Measurements from ENCODE around the gene MAP3K1.

MAP3K1 gene

DNA sequence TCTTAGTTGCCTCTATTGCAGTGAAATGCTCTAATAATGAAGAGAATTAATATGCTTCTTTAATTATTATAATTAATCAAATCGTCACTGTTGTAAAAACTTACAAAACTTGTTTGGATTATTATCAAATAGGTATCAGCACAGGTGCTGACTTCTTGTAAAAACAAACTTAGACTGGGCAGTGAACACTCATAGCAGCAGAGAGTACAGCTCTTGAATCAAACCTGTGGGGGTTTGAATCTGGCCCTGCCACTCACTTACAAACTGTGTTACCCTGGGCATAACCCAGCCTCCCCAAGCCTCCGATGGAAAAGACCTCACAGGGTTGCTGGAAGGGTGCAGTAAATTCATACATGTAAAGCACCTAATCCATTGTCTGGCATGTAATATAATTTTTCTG lies 35.1 kb downstream of the MAP3K1 start:
- no peaks in the 10 kb centered on the region for H3K27me3 Mint-ChIP-seq
- H3K27ac Mint-ChIP-seq = no peak overlapping the region
- no peak overlapping the region for H3K4me3 Mint-ChIP-seq
- H3K4me1 Mint-ChIP-seq (ENCODE audit: low read depth) = peaks cover 88% of the 10 kb centered on the region
- H3K36me3 Mint-ChIP-seq = peaks cover 4% of the 10 kb centered on the region
- H3K9me3 Mint-ChIP-seq (ENCODE audit: low read depth) = no peaks in the 10 kb centered on the region

DNA sequence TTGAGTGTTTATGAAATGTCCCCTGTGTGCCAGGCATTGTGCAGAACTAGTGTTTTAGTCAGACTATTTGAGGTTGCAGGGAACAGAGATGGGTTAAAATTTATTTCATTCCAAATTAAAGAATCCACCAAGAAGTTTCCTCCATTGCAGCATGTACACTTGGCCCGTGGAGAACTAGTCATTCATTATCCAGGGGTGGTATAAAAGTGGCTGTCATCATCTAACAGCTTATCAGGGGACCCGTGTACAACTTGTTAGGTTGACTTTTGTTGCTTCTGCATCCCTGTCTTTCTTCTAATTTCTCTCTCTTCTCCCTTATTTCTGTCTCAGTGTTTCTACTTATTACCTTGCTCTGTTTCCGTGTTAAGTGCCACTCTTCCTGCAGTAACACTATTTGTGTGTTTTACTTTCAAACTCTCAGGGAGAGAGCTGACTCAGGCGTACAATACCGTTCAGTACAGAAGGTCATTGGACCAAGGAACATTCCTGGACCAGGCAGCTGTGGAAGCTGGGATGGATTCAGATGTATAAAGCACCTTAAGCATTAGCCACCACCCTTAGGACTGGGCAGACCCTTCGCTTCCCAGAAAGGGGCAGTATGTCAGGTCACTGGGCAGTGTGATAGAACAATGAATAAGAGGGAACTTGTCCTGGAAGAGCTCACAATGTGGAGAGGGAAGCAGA lies 36.1 kb downstream of the MAP3K1 start:
- peaks cover 86% of the 10 kb centered on the region for H3K4me1 Mint-ChIP-seq (ENCODE audit: low read depth)
- H3K27ac Mint-ChIP-seq = peak overlapping the region; percentile 62
- peaks cover 4% of the 10 kb centered on the region for H3K36me3 Mint-ChIP-seq
- H3K9me3 Mint-ChIP-seq (ENCODE audit: low read depth) = no peaks in the 10 kb centered on the region
- H3K4me3 Mint-ChIP-seq = peak overlapping the region; percentile 18
- H3K27me3 Mint-ChIP-seq = no peaks in the 10 kb centered on the region

DNA sequence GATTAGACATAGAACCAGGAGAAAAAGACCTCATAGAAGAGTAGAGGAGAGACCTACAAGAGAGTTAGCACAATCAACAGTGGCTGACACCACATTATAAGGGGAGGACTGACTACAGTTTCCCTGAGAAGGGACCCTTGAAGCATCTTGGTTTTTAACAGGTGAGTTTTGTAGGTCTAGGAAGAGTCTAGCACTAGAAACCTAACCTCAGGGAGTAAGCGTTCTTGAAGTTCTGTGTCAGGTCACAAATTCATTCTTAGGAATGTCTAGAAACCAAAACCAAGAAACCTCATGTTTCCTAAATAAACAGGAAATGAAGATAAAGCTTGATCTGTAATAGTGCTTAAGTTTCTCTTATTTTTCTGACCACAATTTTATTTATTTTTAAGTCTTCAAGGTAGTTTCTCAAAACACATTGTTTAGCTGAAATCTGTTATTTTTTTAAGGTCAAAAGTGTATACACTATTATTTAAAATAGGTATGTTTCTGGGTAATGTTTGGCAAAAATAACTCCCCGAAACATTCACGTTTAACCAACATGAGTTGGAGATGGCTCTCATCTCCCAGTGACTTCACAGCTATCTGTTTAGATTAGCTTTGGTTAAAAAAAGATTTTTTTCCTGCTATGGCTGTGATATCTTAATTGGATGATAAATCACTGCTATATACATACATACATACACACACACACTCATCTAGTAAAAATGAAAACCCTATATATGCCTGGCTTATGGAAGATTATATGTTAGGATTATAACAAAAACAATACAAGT lies 37.1 kb downstream of the MAP3K1 start:
- Mint-ChIP-seq H3K4me3 (peak overlapping the region; percentile 7), H3K4me1 (ENCODE audit: low read depth) (peaks cover 82% of the 10 kb centered on the region), H3K9me3 (ENCODE audit: low read depth) (no peaks in the 10 kb centered on the region), H3K27ac (peak overlapping the region; percentile 43), H3K36me3 (peaks cover 4% of the 10 kb centered on the region), H3K27me3 (no peaks in the 10 kb centered on the region)

DNA sequence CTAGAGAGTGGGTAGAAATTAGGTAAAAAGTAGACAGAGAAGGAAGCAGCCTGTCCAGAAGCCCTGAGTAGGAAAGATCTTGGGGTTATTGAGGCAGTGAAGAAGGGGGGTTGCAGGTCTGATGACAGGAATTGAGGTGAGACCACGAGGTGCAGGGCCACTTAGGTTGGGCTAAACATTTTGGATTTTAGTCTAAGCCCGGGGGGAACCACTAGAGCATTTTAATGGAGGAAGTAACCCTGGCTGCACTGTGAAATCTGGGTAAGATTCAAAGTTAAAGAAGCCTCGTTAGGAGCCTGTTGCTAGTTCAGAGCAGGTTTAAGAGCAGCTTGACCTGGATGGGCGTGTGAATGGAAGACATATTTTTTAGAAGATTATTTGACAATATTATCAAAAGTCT lies 38.3 kb downstream of the MAP3K1 start:
- Mint-ChIP-seq H3K4me1 (ENCODE audit: low read depth) (peaks cover 72% of the 10 kb centered on the region), H3K27ac (peak overlapping the region; percentile 35), H3K27me3 (no peaks in the 10 kb centered on the region), H3K36me3 (peaks cover 2% of the 10 kb centered on the region), H3K9me3 (ENCODE audit: low read depth) (no peaks in the 10 kb centered on the region), H3K4me3 (peak overlapping the region; percentile 65)

DNA sequence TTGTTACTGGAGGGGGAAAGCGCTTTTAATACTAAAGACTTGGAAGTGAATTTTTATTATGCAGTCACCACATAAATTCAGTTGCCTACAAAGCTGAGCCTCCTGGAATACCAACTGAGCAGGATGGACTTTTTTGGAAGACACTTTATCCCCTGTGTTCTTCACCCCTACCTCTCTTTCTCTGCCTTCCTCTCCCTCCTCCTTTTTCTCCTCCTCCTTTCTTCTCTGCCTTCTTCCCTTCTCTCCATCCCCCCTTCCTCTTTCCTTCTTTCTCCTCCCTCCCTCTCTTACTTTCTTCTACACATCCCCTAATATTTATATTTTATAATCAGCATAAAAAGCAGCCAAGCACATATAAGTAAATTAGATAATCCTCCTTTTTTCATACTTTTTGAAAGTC lies 39.6 kb downstream of the MAP3K1 start:
- Mint-ChIP-seq H3K27ac (peak overlapping the region; percentile 25), H3K27me3 (no peaks in the 10 kb centered on the region), H3K4me3 (no peak overlapping the region), H3K9me3 (ENCODE audit: low read depth) (no peaks in the 10 kb centered on the region), H3K36me3 (peaks cover 2% of the 10 kb centered on the region), H3K4me1 (ENCODE audit: low read depth) (peaks cover 60% of the 10 kb centered on the region)

DNA sequence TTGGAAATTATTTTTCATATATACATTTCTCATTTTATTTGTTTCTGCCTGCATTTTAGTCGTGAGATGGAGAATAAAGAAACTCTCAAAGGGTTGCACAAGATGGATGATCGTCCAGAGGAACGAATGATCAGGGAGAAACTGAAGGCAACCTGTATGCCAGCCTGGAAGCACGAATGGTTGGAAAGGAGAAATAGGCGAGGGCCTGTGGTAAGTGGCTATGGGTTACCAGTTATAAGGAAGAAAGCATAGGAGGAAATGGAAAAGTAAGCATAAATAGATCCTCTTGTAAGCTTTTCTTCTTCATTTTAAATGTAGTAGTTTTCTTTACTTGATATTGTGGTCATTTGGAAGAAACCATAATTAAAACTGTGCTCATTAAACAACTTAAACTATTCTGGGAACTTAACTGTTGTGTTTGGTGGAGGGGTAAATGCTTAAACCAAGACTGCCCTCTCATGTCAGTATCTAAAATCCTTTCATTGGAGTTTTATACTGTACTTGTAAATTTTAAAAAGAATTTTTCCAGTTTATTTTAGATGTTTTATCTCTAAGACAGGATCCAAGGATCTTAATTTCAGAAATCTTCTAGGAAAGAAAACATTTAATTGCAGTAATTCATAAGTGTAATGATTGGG lies 41.3 kb downstream of the MAP3K1 start:
- H3K4me3 Mint-ChIP-seq = no peak overlapping the region
- peaks cover 48% of the 10 kb centered on the region for H3K4me1 Mint-ChIP-seq (ENCODE audit: low read depth)
- peak overlapping the region; percentile 29 for H3K27ac Mint-ChIP-seq
- H3K36me3 Mint-ChIP-seq = peaks cover 6% of the 10 kb centered on the region
- no peaks in the 10 kb centered on the region for H3K27me3 Mint-ChIP-seq
- H3K9me3 Mint-ChIP-seq (ENCODE audit: low read depth) = no peaks in the 10 kb centered on the region

DNA sequence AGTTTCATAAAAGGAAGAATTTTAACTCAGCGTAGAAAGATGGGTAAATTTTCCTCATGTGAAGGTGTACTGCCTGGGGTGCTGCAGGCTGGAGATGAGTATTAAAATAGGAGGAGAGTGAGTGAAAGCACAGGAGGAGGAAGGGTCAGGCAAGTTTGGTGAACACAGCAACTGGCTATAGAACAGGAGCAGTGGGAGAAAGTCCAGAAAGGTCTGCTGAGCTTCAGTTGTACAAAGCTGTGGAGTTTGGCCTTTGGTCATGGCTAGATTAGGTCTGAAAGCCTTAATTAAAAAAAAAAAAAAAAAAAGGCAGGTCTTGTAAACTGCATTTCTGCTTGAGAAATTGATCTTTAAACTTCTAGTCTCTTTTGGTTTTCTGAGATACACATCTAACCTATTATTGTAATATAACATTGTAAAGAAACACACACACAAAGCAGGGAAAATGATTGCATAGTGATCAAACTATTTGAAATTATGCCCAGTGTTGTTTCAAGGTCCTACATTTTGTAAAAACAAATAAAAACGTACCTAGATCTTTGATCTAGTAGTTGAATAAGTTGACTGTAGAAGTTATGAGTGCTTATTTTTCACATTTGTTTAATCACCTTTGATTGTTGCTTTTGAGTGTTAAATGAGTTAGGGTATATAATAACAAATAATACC lies 43.6 kb downstream of the MAP3K1 start:
- Mint-ChIP-seq H3K36me3 (peaks cover 5% of the 10 kb centered on the region), H3K4me1 (ENCODE audit: low read depth) (peaks cover 33% of the 10 kb centered on the region), H3K9me3 (ENCODE audit: low read depth) (no peaks in the 10 kb centered on the region), H3K4me3 (no peak overlapping the region), H3K27me3 (no peaks in the 10 kb centered on the region), H3K27ac (no peak overlapping the region)

DNA sequence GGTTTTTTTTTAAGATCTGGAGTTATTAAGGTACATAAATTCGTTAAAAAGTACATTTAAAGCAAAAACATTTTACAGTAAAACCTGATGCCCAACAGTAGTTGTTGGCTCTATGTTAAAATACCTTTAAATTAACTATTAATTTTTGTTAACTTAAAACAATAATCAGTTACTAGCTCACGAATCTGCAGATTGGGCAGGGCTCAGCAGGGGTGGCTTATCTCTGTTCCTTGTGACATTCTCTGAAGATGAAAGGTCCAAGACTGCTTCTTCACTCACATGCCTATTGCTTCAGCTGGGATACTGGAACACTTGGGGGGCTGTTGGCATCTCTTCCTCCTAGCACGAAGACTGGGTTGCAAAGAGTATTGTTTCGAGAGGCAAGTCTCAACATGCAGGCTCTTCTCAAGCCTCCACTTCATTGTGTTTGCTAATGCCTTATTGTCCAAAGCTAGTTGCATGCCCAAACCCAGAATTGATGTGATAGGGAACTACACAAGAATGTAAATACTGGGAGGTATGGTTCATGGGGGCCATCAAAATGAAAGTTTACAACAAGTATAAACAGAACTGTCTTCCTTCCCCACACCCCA lies 46.6 kb downstream of the MAP3K1 start:
- Mint-ChIP-seq H3K27ac (no peak overlapping the region), H3K27me3 (no peaks in the 10 kb centered on the region), H3K4me3 (no peak overlapping the region), H3K36me3 (peaks cover 5% of the 10 kb centered on the region), H3K4me1 (ENCODE audit: low read depth) (peaks cover 12% of the 10 kb centered on the region), H3K9me3 (ENCODE audit: low read depth) (no peaks in the 10 kb centered on the region)

DNA sequence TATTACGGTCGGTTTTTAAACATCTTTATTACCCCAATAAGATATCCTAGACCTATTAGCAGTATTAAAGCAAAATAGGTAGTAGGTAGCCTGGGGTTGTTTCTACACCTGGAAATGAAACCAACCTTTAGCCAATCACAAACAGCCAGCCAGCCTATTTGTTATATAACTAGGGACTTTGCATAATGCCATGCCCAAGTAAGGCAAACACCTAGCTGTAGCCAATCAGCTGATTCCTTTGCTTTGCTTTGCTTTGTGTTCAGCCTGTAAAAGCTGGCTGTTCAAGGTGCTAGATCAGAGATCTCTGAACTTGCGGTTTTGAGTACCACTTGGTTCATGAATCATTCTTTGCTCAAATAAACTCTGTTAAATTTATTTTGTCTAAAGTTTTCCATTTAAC lies 47.6 kb downstream of the MAP3K1 start:
- Mint-ChIP-seq H3K4me1 (ENCODE audit: low read depth) (peaks cover 12% of the 10 kb centered on the region), H3K27ac (no peak overlapping the region), H3K4me3 (no peak overlapping the region), H3K36me3 (peaks cover 5% of the 10 kb centered on the region), H3K9me3 (ENCODE audit: low read depth) (no peaks in the 10 kb centered on the region), H3K27me3 (no peaks in the 10 kb centered on the region)

DNA sequence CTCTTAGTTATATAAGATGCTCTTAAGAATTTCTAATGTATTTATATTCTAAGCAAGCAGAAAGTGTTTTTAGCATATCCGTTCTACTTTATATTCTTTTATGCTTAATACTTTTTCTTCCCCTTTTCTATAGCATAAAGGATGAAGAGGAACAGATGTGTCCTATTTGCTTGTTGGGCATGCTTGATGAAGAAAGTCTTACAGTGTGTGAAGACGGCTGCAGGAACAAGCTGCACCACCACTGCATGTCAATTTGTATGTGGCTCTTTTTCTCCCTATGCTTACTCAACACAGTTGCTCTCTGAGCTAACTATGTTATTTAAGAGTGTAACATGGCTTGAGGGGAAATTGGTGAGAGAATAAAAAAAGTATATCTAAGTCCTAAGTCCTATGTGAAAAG lies 56.4 kb downstream of the MAP3K1 start:
- H3K4me1 Mint-ChIP-seq (ENCODE audit: low read depth) = peaks cover 12% of the 10 kb centered on the region
- no peaks in the 10 kb centered on the region for H3K27me3 Mint-ChIP-seq
- peaks cover 18% of the 10 kb centered on the region for H3K36me3 Mint-ChIP-seq
- H3K4me3 Mint-ChIP-seq = no peak overlapping the region
- H3K9me3 Mint-ChIP-seq (ENCODE audit: low read depth) = no peaks in the 10 kb centered on the region
- no peak overlapping the region for H3K27ac Mint-ChIP-seq

DNA sequence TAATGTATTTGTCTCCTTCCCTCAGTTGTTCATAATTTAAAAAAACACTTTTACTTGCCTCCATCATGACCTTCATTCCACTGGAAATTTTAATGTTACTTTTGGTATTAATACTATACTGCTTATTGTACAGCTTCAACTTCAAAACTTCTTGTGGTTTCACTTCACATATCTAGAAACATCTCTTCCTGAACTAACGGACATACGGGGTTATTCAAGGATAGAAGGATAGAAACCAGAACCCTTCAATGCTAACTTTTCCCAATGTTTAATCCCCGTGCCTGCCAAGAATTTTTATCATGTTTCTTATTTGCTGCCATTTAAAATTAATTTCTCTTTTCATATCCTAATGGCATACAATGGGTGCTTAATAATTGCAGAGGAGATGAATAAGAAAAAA lies 57.7 kb downstream of the MAP3K1 start:
- Mint-ChIP-seq H3K4me3 (no peak overlapping the region), H3K27me3 (no peaks in the 10 kb centered on the region), H3K4me1 (ENCODE audit: low read depth) (peaks cover 12% of the 10 kb centered on the region), H3K27ac (no peak overlapping the region), H3K36me3 (peaks cover 18% of the 10 kb centered on the region), H3K9me3 (ENCODE audit: low read depth) (no peaks in the 10 kb centered on the region)

DNA sequence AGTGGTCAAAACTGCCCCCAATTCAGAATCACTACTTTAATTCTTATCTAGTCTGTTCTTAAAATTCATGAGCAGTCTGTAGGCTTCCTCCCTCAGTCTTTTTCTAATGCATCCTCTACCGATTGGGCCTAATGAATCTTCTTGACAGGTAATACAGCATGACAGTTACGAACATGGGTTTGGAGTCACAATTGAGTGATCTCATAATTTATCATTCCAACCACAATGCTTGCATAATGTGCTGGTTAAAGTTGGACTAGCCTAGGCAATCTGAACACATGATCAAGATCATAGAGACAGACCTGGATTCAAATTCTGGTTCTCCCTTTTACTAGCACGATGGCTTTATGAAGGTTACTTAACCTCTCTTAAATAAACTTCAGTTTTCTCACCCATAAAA lies 61.0 kb downstream of the MAP3K1 start:
- Mint-ChIP-seq H3K36me3 (peaks cover 18% of the 10 kb centered on the region), H3K27me3 (no peaks in the 10 kb centered on the region), H3K9me3 (ENCODE audit: low read depth) (no peaks in the 10 kb centered on the region), H3K4me3 (no peak overlapping the region), H3K27ac (peak overlapping the region; percentile 11), H3K4me1 (ENCODE audit: low read depth) (peaks cover 9% of the 10 kb centered on the region)

DNA sequence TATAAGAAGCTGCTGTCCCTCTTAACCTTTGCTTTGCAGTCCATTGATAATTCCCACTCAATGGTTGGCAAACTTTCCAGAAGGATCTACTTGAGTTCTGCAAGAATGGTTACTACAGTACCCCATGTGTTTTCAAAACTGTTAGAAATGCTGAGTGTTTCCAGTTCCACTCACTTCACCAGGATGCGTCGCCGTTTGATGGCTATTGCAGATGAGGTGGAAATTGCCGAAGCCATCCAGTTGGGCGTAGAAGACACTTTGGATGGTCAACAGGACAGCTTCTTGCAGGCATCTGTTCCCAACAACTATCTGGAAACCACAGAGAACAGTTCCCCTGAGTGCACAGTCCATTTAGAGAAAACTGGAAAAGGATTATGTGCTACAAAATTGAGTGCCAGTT lies 66.2 kb downstream of the MAP3K1 start:
- Mint-ChIP-seq H3K27ac (no peak overlapping the region), H3K27me3 (no peaks in the 10 kb centered on the region), H3K36me3 (peaks cover 21% of the 10 kb centered on the region), H3K4me3 (no peak overlapping the region), H3K4me1 (ENCODE audit: low read depth) (peaks cover 8% of the 10 kb centered on the region), H3K9me3 (ENCODE audit: low read depth) (no peaks in the 10 kb centered on the region)

DNA sequence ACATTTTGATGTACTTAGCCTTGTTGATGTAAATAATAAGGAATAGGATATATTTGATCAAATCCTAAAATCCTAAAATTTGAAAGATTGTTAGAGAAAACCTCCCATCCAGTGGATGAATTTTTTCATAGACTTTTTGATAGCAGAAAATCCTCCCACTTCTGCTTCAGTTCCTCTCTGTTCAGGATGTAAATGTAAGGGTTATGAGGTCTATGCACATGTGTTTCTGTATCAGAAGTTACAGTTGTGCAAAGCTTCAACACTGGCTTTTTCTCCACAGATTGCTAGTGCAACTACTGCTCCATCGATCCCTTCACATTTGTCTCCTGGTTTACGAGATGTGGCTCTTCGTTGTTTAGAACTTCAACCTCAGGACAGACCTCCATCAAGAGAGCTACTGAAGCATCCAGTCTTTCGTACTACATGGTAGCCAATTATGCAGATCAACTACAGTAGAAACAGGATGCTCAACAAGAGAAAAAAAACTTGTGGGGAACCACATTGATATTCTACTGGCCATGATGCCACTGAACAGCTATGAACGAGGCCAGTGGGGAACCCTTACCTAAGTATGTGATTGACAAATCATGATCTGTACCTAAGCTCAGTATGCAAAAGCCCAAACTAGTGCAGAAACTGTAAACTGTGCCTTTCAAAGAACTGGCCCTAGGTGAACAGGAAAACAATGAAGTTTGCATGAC lies 78.1 kb downstream of the MAP3K1 start:
- Mint-ChIP-seq H3K27me3 (no peaks in the 10 kb centered on the region), H3K9me3 (ENCODE audit: low read depth) (no peaks in the 10 kb centered on the region), H3K36me3 (peaks cover 14% of the 10 kb centered on the region), H3K4me3 (no peak overlapping the region), H3K27ac (peak overlapping the region; percentile 17), H3K4me1 (ENCODE audit: low read depth) (peaks cover 5% of the 10 kb centered on the region)

Measured in activated naive CD8-positive, alpha-beta T cell (primary cell).